Measurements from ENCODE around the gene ACE. TPM values are rescaled to one million over a fixed set of nuclear protein-coding genes. Genes with fewer than 3 reads are reported as not detected.

Gene ACE
- total and polyA plus RNA-seq, 4 donors = 1.1 to 6.9 (median 2.4) TPM

- 93% methylated on average over 12 of the region's 12 CpGs for WGBS
- no peaks in the 10 kb centered on the region for H3K4me1 ChIP-seq (ENCODE audit: control insufficient read depth in 4 of 4, insufficient read depth in 4 of 4, low read length in 3 of 4)
- H3K27me3 ChIP-seq (ENCODE audit: control insufficient read depth in 4 of 4, insufficient read depth in 4 of 4, low read length in 3 of 4) = peaks cover 0 to 4% (median 1%) of the 10 kb centered on the region in 4 donors
- no peak overlapping the region for H3K27ac ChIP-seq (ENCODE audit: low read depth in 1 of 2, low read length in 2 of 2)
- H3K36me3 ChIP-seq (ENCODE audit: control insufficient read depth in 4 of 4, insufficient read depth in 3 of 4, low read depth in 1 of 4, low read length in 3 of 4) = no peaks in the 10 kb centered on the region
- H3K9me3 ChIP-seq (ENCODE audit: control insufficient read depth in 4 of 4, low read length in 3 of 4) = no peaks in the 10 kb centered on the region
- H3K4me3 ChIP-seq (ENCODE audit: low read depth in 1 of 3, low read length in 3 of 3) = no peak overlapping the region
- TF ChIP-seq TAF1 (conservative IDR thresholded peaks at IDR 0.05) (no peak), YY1 (IDR thresholded peaks at IDR 0.05) (no peak), HNF4A (conservative IDR thresholded peaks at IDR 0.05) (no peak), ATF3 (IDR thresholded peaks at IDR 0.05) (no peak), SP1 (IDR thresholded peaks at IDR 0.05) (no peak), ZBTB33 (IDR thresholded peaks at IDR 0.05) (no peak), CTCF (IDR thresholded peaks at IDR 0.05; ENCODE audit: low read depth, low read length, missing input control) (no peak), RAD21 (IDR thresholded peaks at IDR 0.05) (no peak), JUND (IDR thresholded peaks at IDR 0.05) (no peak), RXRA (IDR thresholded peaks at IDR 0.05) (no peak)
- DNase-seq (ENCODE audit: low spot score) = no peak
- H3K9ac ChIP-seq (ENCODE audit: low read depth in 1 of 2, low read length in 2 of 2) = no peak overlapping the region
These were observed 19.3 kb downstream of the ACE start for GRCh38 chr17:63496177-63496576.

- Histone ChIP-seq H3K4me1 (ENCODE audit: control insufficient read depth in 4 of 4, insufficient read depth in 4 of 4, low read length in 3 of 4) (no peaks in the 10 kb centered on the region), H3K9ac (ENCODE audit: low read depth in 1 of 2, low read length in 2 of 2) (no peak overlapping the region), H3K27me3 (ENCODE audit: control insufficient read depth in 4 of 4, insufficient read depth in 4 of 4, low read length in 3 of 4) (peaks cover 0 to 4% (median 1%) of the 10 kb centered on the region in 4 donors), H3K36me3 (ENCODE audit: control insufficient read depth in 4 of 4, insufficient read depth in 3 of 4, low read depth in 1 of 4, low read length in 3 of 4) (no peaks in the 10 kb centered on the region), H3K27ac (ENCODE audit: low read depth in 1 of 2, low read length in 2 of 2) (no peak overlapping the region), H3K4me3 (ENCODE audit: low read depth in 1 of 3, low read length in 3 of 3) (no peak overlapping the region), H3K9me3 (ENCODE audit: control insufficient read depth in 4 of 4, low read length in 3 of 4) (no peaks in the 10 kb centered on the region)
- no peak for TF ChIP-seq NR2F2 (IDR thresholded peaks at IDR 0.05)
- no peak for TF ChIP-seq CTCF (IDR thresholded peaks at IDR 0.05; ENCODE audit: low read depth, low read length, missing input control)
- no peak for TF ChIP-seq RXRA (IDR thresholded peaks at IDR 0.05)
- TF ChIP-seq ATF3 (IDR thresholded peaks at IDR 0.05) = no peak
- no peak for TF ChIP-seq HNF4G (IDR thresholded peaks at IDR 0.05)
- TF ChIP-seq RAD21 (IDR thresholded peaks at IDR 0.05) = no peak
- 96% methylated on average over 36 of the region's 36 CpGs for WGBS
- no peak for DNase-seq (ENCODE audit: low spot score)
These were observed 20.0 kb downstream of the ACE start for GRCh38 chr17:63496663-63497400.
